HG03135 (cell line): ENCODE data around the gene PSMB11.

Experiments
- ATAC-seq: cut with Tn5 transposase; IDR thresholded peaks from one replicate; pipeline ENCODE4 v1.9.1; 2021; ENCODE audit warnings: mild to moderate bottlenecking, moderate library complexity; ENCODE audit not compliant: unreplicated experiment

Gene PSMB11

DNA sequence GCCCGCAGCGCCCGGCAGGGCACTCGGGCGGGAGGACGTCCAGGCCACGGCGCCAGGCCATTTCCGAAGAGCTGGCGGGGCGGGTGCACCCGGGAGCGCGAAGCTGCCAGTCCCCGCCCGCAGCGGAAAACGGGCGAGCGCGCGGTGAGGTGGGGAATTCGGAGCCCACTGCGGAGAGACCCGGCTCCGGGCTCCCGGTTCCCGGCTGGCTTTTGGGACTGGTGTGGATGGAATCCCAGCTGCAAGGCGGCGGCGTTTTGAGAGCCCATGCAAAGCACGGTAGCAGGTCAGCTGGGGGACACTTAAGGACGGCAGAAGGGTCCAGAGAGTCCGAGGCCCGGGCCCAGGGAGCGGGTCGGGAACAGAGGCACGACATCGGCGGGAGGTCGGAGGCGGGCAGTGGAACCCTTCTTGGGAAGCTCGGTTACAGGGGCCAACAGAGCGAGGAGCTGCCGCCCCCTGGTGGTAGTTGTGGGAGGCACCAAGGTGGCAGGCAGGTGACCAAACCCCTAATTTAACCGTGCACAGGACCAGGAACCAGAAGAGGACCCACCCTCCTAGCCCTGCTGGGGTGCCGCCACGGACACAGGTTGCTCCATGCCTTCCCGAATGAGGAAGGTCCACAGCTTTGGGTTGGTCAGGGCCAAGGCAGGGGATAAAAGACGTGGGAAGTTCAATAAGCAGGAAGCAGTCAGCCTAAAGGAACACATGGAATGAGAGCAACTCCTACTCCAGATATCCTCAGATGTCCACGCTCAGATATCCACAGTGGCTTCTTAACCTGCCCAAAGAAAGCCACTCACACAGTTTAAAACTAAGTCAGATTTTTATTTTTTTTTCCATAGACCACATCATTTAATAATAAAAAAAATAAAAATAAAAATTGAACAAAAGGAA lies 16.0 kb downstream of the PSMB11 start:
- peak; percentile 63 for ATAC-seq

DNA sequence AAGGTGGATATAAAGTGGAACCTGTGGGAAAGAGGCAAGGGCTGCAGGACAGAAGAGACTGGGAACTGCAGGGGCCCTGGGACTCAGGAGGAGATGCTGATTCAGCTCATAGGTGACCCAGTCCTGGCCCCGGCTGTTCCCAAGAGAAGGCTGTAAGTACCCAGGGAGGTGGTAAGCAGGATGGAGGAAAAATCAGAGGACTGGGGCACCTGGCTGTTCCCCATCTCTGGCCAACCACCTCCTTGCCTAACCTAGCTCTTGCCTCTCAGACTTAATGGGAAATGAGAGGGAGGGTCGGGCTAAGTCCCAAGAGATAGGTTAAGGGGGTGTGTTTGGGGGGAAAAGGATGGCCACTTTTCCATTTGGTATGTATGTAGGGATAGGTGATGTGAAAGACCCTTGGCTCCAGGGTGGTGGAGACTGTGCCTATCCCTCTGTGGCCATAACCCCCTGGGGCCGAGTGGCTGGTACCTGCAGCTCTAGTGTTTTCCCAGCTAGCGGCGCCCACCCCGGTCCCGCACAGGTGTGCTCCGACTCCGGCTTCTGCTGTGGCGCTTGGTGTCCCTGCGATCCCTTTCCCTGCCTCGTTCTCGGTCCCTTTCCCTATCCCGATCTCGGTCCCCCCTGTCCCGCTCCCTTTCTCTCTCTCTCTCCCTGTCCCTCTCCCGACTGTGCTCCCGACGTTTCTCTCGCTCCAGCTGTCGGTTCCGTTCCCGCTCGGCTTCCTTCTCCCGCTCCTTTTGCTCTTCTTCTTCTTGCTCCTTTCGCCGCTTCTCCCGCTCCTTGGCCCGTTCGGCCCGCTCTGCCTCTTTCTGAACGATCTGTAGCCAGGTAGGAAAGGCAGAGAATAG lies 16.9 kb downstream of the PSMB11 start:
- no peak for ATAC-seq

DNA sequence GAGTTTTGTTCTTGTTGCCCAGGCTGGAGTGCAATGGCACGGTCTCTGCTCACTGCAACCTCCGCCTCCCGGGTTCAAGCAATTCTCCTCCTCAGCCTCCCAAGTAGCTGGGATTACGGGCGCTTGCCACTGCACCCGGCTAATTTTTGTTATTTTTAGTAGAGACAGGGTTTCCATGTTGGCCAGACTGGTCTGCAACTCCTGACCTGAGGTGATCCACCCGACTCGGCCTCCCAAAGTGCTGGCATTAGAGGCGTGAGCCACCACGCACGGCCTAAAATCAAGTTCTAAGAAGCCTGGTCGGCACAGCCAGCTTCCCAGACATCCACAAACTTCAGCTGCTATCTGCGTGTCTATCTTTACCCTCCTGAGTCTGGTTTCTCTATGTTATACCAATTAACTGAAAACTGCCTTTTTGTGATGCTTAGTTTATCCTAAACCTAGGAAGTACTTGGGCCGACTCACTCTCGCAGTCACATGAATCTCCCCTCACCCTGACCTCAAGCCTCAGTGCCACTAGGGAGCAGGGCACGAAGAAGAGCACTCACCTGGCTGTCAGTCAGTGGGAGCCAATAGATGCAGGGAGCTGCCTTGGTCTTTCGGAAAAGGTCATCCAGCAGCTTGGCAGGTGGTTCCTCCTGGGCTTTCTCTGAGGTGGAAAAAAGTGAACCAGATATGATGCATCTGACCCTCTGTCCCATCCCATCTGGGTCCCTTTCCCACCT lies 18.7 kb downstream of the PSMB11 start:
- ATAC-seq, result no peak

DNA sequence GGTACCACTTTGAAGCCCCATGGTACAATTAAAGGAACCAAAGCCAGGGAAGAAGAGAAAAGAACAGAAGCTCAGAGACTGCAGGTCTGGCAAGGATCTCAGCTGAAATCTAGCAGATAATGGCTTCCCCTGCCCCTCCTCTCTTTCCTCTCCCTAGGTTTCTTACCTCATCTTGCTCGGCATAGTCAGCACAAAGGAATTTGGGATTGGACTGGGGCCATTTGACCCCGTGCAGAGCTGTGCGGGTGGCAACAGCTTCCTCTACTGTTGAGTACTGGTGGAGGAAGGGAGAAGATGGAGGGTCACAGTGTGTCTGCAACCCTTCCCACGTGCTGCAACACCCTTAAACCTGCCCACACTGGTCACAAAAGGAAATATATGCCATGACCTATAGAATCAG lies 20.0 kb downstream of the PSMB11 start:
- no peak for ATAC-seq

DNA sequence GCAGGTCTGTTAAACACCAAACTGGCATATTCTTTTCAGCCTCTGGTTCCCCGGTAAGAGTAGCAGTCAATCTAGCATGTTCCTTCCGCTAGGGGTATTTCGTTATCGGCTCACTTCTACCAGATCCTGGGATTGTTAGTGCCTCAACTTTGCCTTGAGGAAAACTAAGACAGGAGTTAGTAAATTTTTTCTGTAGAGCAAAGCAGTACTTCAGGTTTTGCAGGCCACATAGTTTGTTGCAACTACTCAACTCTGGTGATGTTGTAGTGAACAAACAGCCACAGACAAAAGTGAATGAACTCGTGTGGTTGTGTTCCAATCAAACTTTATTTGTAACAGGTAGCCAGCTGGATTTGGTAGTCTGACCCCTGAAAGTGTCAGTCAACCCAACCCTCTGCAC lies 21.6 kb downstream of the PSMB11 start:
- no peak for ATAC-seq

DNA sequence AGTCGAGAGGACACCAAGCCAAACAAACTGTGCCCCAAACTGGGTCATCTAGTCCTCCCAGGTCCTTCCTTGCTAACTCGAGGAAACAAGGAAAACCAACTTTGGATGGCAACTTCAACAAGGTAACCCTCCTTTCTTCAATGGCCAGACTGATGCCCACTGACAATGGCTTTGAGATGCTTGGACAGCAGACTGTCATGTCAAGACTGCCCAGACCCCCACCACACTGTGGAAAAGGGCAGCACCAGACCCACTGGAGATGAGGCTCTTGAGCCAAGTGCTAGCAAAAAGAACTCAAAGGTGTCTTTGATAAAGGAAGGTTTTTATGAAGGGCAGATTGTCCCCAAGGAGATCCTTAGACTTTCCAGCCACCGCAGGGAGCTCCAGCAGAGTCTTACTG lies 24.4 kb downstream of the PSMB11 start:
- ATAC-seq, result no peak

DNA sequence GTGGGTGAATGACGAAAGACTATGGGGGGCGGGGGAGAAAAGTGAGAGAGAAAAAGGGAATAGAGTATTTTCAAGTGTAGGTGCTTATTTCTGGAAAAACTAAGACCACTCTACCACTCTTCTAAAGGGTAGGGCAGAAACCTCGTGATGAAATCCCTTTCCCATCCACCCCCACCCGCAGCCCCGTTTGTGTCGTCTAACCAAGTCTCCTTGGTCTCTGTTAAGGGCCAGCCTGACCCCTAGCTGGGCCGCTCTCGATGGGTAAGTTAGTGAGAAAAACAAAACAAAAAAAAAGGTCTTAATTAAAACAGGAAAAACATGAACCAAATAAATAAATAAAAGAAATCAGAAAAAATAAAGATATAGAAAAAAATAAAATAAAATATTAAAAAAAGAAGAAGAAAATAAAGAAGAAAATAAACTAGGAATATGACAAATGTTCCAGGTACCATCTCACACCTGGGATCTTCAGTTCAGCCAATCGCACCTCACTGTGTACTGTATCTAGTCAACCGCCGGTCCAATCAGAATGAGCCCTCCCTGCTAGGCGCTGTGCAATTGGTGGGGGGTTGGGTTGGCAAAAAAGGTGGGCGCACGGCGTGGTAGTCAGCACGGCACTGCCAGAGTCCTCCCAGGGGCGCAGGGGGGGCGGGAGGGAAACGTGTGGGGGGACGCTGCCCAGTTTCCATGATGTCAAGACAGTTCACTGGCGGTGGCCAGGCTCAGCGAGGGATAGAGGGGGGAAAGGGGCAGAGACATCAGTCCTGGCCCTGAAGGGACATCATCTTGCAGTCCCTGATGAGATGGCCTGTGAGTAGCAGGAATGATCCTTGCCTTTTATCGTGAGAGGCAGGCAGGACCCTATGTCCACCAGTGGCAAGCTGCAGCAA lies 25.1 kb downstream of the PSMB11 start:
- no peak for ATAC-seq

DNA sequence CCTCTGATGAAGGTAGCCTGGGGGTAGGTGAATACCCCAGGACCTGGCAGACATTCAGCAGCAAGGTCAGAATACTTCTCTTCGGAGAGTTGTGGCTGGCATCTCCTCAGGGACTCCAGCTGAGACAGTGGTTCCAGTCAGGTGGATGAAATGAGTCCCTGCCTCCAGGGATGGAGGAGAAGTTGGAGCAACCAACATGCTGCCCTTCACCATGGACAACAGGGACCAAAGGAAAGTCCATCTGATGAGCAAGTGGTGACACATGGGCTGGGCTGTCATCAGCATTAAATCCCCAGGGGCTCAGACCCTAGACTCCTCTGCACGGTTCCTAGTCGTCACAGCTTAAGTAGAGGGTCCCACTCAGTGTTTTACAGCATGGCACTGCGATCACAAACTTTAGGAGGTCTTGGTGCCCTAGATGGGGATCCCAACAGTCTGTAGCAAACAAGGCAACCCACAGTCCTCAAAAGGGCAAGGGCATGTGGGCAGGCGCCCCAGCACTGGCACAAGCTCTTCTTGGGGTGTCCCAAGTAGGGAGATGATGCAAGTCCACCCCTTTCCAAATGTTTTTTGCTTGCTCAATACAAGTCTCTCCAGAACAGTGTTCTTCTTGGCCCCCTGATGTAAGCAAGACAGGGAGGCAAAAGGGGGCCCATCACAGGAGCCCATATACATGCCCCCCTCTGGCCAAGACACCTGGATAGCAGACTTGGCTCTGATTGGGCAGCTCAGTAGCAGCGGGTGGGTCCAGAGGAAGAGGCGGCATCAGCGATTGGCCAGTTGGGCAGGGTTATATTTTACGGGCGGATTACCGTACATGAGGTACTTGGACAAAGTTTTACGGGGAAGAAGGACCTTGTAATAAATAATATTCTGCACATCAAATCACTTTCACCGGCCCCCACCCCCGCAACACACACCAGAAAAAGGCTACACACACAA lies 26.1 kb downstream of the PSMB11 start:
- ATAC-seq, result no peak

DNA sequence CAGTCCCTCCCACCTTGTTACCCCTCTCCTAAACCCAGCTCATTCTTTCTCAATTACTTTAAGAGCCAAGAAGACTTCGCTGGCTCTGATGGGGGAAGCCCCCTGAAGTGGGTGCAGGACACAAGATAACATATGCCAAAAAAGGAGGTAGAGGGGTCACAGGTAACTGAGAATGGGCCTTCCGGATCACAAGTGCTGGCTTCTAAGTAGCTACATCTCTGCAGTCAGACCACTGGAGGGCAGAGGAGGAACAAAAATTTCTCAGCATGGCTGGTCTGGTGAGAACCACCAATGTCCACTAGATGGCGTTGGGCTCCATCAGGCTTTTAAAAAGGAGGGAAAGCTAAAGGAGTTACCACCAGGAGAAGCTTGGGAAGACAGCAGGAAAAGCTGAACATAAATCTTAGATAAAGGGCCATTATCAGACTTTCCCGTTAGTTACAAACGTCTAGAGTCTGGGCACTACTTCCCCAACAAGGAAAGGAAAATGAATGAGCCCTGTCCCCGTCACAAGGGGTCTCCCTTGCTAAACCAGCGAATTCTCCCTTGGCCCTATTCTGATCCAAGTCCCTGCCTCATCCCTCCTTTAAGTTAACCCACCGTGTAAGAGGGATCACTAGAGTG lies 26.9 kb downstream of the PSMB11 start:
- ATAC-seq, result peak; percentile 59

DNA sequence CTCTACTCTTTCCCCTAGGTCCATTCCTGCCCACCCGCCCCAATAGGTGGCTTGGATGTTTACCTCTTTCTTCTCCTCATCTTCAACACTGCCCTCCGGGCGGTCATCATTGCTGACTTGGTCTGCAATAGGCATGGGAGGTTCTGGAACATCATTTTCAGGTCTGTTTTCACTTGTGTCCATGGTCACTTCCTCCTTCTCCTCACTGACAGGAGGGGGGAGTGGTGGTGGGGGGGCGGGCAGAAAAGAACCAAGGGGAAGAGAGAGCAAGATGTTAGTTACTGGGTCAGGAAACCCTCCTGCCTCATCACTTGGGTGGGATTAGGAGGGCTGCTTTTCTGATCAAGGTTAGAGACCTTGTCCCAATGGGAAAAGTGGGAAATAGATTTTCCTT lies 27.4 kb downstream of the PSMB11 start:
- no peak for ATAC-seq

DNA sequence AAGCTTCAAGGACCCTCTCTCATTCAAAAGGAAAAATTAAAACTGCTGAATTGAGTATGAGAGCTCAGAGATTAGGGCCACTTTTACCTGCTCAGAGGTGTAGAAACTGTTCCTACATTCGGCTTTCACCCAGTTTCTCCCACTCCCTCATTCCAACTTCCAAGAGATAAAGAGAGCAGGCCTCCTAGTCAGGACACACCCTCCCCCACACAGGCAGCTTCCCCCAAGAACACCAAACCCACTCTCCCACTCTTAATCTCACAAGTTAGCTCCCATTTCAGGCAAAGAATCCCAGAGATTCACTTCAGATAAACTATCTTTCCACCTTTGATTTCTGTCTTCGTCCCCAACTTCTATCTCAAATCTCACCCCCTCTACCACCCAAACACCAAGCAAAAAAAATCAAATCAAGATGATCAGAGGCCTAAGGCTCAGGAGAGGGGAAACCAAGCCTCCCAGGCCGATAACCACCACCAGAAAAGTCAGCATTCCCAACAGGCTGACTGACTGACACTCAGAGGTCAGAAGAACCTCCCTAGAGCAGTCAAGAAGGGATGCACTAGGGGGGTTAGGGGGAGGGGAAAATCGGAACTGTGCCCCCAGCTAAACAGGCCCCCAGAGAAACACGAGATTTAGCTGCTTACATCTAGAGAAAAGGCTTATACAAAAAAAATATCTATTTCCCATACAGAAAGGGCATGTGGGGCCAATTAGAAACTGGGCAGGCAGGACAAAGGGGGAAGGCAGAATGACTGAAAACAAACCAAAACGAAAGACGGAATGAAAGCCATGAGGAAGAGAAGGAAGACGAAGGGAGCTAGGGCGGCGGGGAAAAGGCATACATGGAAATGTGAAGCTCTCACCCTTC lies 28.5 kb downstream of the PSMB11 start:
- no peak for ATAC-seq

DNA sequence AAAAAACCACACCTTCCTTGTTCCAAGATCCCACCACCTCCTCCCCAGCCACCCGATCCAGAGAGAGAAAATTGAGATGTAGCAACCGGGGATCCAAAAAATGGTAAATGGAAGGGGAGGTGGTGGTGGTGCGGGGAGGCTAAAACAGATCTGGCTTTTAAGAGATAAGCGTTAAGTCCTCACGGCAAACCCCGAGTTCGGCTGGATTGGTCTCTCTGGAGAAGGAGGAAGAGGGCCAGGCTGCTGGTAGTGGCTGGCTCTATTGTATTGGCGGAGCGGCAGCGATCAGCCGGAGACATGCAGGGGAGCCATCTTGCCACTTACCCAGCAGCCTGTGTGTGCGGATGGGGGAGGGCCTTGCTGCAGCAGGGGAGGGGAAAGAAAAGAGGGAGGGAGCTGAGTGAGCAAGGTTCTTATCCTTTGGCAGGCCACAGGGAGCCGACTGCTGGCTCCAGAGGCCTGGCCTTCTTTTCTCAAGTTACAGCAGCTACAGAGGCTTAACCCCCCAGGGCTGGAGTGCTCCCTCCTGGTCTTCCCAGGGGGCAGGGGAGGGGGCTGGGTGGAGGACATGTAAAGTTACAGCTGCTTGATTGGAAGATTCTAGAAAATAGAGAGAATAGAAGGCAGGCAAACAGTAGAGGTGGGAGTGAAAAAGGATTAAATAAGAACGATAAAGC lies 29.4 kb downstream of the PSMB11 start:
- ATAC-seq, result peak; percentile 84

DNA sequence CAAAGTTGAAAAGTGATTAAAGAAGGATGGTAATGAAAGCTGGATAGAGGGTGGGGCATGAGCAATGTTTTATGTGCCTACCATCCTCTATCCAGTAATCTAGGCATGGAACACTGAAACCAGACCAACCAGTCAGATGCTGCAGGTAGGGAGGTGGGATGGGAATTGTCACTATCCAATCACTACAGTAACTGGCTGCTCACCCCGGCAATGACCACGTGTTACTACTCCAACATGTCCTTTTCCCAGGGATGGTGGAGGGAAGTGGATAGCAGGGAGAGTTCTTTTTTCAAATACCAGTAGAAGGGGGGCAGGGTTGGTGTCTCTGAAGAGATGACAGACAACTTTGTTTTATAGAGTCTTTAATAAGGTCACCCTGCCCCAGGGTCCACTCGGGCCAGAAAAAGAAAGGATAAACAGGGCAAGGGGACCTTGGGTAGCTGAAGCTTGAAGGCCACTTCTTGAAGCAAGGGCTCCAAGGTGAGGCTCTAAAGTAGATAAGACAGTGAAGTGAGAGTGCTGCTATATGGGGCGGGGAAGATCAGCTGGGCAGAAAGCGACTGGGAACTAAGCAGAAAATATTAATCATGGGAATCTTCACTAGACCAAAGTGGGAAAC lies 30.0 kb downstream of the PSMB11 start:
- no peak for ATAC-seq

DNA sequence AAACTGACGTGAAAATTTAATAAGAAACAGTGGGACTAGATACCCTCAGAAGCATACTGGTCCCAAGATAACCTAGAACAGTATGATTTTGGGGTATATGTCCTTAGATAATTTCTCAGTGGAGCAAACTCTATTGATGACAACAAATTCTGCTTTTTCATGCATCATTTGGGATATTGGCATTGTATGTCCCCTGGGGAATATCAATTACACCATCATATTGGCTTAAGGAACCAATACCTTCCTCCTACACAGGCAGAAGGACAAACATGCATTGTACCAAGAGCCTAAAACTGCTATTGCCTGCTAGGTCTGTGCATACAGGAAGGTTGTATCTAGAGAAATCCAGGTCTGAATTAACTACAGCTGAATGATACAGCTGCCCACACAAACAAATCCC lies 32.9 kb downstream of the PSMB11 start:
- no peak for ATAC-seq

DNA sequence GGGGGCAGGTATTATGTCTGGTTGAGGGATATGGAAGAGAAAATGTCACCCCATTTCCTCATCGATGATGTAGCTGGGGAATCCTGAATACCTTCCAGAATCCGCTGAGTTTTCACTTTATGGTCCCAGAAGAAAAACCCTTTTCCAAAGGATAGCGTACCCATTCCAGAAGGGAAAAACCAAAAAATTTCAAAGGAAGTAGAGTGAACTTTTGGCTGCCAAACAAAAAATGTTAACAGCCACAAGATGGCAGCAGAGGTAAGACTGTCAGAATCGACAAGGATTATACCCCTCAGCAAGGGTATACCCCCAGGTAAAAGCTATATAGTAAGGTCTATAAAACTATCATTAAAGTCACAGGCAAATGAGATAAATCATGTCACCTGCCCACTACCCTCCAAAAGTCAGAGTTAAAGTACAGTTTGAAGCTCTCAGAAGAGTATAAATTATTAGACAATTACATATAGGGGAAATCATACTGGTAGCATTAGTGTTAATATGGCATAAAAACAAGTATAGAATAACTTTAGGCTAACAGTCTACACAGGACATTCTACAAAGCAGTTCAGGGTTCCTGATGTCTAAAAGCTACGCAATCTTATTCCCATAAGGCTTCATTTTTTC lies 34.9 kb downstream of the PSMB11 start:
- ATAC-seq, result no peak

DNA sequence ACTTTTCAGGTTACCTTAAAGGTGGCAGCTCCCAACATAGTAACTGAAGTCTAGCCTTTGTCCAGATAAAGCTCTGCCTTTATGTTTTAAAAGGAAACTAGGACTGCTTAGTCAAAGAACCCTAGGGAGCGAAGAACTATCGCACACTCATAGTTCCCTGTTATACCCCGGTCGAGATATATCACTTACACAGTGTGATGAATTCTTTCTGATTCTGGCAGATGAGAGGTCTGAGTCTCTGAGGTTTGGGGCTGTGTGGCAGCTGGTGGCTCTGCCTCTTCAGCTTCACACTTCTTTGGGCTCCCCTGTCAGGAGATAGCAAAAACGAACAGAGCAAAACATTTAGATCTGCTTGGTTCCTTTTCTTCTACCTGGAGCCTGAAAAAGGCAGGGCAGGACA lies 36.0 kb downstream of the PSMB11 start:
- ATAC-seq, result no peak
